Left cardiac atrium (tissue), 4 donors: ENCODE data around the gene SLAMF1. TPM values are rescaled to one million over a fixed set of nuclear protein-coding genes. Genes with fewer than 3 reads are reported as not detected.
A peak's percentile ranks its signal among the peaks of the same experiment; 100 is the strongest.
"Not testable (repeated sequence)": the region's sequence is repeated elsewhere in the genome, so short reads cannot be mapped to it uniquely, and the experiment has no call there.

Experiments
- ATAC-seq, 2 donors: fragments of 200-7000 bp; cut with Tn5 transposase; one replicate each; pipeline ENCODE4 v1.9.1; 2020; ENCODE audit warnings: mild to moderate bottlenecking in 2 of 2, moderate library complexity in 2 of 2
- DNase-seq: peaks from one replicate; pipeline ENCODE4 v3.0.0-alpha.2; 2020
- intact Hi-C, 2 donors: fragments of 100-400 bp; cut with DNase I; formaldehyde crosslinking; loops; one replicate each; pipeline versions ENCODE4 v1.14.1 to v1.15.1; 2022 to 2023
- total RNA-seq, 2 donors: library from RNA; stranded (reverse); fragmentation: NEBNext Ultra II Directional; extraction: Animal tissue kit (Norgen Biotek cat#: 25700); gene quantifications; one replicate each; pipeline ENCODE4 v1.2.1, GENCODE V29; 2021
- donor health status: DM: no; HTN: yes; CAD: no.
- donor health status: DM: no; HTN: yes; CAD: no; lungs with severe emphysema.
- donor health status: DM: yes; HTN: yes; CAD: no.
- donor health status: Dilated cardiomyopathy.

The SLAMF1 gene
- total RNA-seq, 2 donors from 2014 or later = 0.91 to 0.94 TPM

DNA sequence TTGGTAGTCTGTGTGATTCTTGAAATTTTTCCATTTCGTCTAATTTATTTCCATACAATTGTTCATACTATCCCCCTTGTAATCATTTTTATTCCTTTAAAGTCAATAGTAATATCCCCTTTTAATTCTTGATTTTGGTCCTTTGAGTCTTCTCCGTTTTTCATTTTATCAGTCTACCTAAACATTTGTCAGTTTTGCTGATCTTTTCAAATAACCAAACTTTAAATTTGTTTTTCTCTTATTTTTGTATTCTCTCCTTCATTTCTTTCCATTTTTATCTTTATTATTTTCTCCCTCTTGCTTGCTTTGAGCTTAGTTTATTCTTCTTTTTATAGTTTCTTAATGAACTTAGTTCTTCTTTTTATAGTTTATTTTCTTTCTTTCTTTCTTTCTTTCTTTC is 21.1 kb upstream of the SLAMF1 start:
- no peak for ATAC-seq
- no peak for DNase-seq
- intact Hi-C loops = no loop called here

GRCh38 chr1:160666079-160666442 is 19.2 kb upstream of the SLAMF1 start:
- intact Hi-C loops = no loop called here
- DNase-seq = no peak

DNA sequence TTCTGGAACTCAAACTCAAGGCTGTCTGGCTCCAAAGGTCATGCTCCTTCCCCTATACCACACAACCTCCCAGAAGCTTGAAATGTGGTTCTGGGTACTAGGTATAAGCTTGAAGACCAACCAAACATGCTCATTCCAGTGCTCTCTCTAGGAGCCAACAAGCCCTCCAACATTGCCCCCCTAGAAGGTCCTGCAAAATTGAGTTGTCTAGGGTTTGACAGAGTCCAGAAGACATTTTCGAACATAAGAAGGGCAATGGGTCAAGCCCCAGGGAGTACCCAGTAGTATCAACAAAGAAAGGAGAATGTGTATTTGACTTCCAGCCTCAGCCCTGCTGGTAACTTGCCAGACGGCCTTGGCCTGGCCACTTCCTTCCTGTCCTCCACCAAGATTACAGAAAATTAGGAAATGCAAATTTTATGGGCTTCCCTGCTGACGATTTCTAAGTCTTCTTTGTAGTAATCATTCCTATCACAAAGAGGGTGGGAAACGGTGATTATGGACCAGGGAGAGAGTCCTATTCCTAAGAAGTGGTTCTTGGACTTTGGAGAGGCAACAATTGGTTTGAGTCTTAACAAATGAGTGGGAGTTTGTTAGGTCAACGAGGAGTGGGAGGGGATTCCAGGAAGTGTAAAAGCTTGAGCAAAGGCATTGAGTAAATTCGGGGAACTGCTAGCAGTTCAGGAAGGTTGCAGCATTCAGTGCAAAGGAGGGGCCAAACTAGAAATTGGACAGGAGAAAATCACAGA is 18.7 kb upstream of the SLAMF1 start:
- ATAC-seq (peak; percentile 57 to 70), DNase-seq (peak; percentile 82)
- intact Hi-C loops = no loop called here

More at GRCh38 chr1:160666079-160666442, 19.2 kb upstream of the SLAMF1 start:
- ATAC-seq = peak; percentile 23 to 33

DNA sequence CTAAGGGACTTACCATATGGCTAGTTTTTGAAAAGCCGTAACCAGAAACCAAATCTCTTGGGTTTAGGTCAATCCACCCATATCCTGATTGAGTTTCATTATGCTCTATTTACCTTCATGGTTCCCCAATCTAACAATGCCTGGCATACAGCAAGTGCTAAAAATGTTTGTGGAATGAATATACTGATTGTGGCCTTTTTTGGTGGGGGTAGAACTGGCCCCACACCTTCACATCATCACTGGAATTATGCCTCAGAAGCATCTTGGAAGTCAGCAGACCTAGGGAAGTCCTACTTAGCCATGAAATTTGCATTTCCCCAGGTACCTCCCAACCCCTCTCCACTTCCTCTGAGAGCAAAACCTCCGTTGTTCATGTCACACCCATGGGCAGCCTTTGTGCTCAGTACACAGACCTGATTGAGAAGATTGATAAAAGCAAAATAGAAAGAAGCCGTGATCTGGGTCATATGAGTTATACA is 17.8 kb upstream of the SLAMF1 start:
- intact Hi-C loops = no loop called here
- DNase-seq (no peak), ATAC-seq (peak; percentile 18 to 30)

GRCh38 chr1:160662910-160663309 is 16.1 kb upstream of the SLAMF1 start:
- DNase-seq (no peak), ATAC-seq (no peak)
- intact Hi-C loops = no loop called here

GRCh38 chr1:160659566-160659965 is 12.7 kb upstream of the SLAMF1 start:
- ATAC-seq (no peak), DNase-seq (no peak)
- intact Hi-C loops = no loop called here

DNA sequence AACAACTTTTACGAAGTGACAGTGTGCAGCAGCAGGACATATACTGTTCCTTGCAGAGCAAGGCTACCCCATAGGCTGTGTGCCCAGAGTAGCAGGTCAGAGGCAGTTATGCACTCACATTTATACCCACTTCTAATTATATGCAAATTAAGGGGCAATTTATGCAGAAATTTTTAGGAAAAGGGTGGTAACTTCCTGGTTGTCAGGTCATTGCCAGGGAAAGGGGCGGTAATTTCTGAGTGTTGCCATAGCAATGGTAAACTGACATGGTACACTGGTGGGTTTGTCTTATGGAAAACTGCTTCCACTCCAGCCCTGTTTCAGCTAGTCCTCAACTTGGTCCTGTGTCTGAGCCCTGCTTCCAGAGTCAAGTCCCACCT is 12.0 kb upstream of the SLAMF1 start:
- no peak for ATAC-seq
- intact Hi-C loops = no loop called here
- no peak for DNase-seq

DNA sequence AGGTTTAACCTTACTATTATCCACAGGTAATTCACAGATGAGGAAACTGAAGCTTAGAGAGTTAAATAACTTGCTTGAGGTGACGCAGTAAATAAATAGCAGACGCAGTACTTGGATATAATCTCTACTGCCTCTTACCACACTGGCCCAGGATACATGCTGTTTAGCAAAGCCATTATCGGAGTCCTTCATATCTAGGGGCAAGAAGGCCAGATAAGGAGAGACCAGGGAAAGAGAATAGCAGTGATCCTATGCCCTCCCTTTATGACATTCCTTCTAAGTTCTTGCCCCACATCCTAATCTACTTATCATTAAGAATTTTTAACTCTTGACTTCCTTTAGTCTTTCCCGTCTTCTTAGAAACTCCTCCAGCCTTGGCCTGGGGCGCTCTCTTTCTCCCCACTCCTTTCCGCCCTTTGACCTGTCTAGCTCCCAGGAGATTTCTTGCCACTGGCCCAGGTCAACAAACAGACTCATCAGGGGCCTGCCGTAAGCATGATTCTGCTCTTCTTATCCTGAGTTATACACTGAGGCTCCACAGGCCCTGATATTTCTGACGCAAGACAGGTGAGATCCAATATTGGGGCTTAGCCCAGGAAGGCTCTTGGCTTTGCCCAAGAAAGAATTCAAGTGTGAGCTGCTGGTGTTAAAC is 11.4 kb upstream of the SLAMF1 start:
- ATAC-seq (no peak), DNase-seq (no peak)
- intact Hi-C loops = no loop called here

DNA sequence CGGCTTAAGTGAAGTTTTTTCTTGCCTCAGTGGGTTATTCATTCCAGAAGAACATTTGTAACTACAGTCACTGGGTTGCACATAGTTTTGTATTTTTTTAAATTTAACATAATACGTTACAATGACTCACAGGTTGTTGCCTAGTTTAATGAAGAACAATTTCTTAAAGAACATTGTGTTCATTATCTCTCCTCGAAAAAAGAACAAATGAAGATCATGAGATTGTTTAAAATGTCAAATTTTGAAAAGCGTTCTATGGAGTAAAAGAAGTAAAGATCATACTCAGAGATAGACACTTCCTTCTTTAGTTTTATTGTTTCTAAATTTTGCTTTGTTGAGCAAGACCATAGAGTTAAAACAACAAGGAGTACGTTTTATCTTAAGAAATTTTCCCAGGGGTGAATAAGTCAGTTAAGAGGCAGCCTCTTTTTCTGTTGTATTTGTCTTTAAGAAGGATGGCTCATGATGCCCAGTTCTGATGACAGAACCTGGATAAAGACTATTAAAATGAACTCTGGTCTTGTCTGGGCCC is 10.5 kb upstream of the SLAMF1 start:
- DNase-seq = no peak
- ATAC-seq = no peak
- intact Hi-C loops = no loop called here

DNA sequence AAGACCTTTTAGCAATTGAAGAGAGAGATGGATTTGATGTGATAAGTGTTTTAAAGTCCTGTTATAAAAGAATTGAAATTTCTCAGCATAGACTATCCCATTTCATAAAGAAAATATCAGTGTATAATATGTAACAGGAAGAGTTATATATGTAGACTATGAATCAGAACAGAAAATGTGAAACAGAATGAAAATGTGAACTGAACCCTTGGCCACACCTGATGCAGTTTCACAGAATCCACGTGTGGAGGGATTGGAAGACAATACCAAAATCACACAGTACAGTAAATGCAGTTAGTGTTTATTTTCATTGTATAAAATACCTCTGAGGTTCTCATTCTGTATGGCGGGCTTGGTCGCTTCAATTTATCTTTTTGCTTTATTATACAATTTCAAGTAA is 9.9 kb upstream of the SLAMF1 start:
- no peak for ATAC-seq
- no peak for DNase-seq
- intact Hi-C loops = no loop called here

DNA sequence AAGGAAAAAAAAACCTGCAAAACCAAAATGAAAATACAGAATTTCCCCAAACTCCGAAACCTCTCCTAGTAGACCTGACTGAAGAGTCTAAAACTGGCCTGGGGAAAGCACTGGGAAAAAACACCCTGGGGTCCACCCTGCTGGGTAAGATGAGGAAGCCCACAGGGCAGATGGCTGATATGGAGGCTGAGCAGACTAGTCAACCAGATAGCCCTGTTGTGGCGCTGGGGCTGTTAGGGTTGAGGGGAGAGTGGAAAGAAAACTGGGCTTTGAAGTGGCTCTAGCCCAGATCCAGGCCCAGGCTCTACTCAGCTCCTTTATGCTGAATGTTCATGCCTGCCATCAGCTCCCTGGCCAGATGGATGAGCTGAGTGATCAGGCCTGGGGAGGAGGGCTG is 6.8 kb upstream of the SLAMF1 start:
- no peak for DNase-seq
- no peak for ATAC-seq
- intact Hi-C loops = no loop called here

GRCh38 chr1:160652924-160653619 is 6.2 kb upstream of the SLAMF1 start:
- ATAC-seq (no peak), DNase-seq (no peak)
- intact Hi-C loops = no loop called here

- ATAC-seq, intact Hi-C loops, DNase-seq: not testable (repeated sequence)
Measured at GRCh38 chr1:160652065-160652641, 5.3 kb upstream of the SLAMF1 start.

DNA sequence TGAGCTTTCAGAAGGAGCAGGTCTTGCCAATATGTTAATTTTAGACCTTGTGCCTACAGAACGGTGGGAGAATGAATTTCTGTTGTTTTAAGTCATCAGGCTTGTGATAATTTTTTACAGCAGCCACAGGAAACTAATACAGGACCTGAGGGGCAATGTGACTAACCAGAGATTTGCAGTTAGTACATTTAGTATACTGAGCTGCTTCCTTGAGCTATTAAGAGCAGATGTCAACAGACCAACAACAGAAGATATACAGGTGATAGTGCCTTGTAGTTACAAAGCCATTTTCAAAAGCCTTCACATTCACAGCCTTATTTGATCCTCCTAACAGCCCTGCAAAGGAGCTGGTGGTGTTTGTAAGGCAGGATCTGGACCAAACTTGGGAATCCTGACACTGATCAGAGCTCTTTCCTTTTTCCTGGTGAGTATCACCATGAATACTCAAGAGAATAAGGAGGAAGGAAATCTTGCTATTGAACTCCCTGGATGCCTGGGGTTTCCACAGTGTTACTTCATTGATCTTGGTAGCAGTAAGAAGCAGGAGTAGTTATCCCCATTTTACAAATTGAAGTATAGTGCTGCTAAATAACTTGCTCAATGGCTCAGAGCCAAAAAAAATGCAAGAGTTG is 4.7 kb upstream of the SLAMF1 start:
- ATAC-seq (no peak), DNase-seq (no peak)
- intact Hi-C loops = no loop called here

DNA sequence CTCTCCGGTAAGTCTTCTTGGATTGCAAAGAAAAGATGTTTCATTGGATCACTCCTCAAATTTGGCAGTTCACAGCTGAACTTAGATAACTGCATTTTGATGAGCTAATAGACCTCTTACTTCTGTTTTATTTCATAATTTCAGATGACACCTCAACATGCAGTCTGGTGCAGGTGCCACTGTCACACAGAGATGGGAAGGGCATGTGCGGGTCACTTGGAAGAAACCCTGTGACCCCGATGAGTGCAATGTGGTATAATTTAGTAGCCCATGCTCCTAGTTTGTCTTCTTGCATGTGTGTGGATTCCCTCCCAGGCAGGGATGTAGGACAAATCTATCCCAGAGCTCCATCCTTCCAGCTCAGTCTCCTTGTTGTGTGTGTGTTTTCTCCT is 481 bp upstream of the SLAMF1 start:
- ATAC-seq (no peak), DNase-seq (no peak)
- intact Hi-C loops = no loop called here

DNA sequence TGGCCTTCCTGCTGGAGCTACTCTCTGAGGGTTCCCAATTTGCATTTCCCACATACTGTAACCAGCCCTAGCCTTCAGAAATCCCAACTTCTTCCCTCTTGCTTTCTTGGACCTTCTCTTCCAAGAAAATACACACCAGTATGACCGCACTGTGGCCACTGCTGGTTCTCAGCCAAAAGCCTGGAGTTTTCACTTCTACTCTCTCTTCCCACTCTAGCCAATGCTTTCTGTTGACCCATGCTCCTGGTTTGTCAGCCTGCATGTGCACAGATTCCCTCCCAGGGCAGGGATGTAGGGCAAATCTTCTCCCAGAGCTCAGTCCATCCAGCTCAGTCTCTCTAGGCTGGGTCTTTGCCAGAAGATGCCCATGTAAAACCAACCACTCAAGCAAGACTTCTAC is 664 bp downstream of the SLAMF1 start:
- no peak for ATAC-seq
- intact Hi-C loops = no loop called here
- no peak for DNase-seq

DNA sequence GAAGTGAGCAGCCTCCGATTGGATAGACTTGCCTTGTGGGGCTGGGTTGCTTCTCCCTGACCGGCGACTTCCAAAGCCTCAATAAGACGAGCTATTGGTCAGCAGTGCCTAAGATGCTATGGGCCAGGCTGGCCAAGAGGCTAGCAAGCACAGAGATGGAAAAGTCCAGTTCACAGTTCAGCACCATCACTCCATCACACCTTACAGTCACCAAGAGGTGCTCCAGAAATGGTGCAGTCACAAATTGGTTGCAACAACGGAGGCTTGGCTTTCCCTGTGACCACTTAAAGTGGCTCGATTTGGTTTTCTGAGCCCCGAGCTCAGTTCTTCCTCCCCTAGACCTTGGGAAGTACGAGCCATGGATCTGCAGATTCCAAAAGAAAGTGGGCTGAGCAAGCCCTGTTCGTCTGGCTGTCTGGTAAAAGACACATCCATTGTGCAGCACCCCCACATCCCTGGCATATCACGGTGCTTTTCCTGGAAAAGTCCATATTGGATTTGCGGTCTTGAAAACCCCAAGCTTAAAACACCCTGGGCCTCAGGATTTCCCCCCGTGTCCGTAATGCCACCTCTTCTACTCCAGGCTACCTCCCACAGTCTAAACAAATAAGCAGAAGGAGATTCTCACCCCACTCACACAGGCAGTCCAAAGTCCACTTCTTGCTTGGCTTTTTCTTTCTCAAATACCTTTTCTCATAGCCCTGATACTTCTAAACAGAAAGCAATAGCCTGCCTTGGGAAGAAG is 1.3 kb downstream of the SLAMF1 start:
- intact Hi-C loops = no loop called here
- DNase-seq = no peak
- no peak for ATAC-seq

GRCh38 chr1:160644399-160644798 is 2.4 kb downstream of the SLAMF1 start:
- DNase-seq = no peak
- ATAC-seq = no peak
- intact Hi-C loops = no loop called here

DNA sequence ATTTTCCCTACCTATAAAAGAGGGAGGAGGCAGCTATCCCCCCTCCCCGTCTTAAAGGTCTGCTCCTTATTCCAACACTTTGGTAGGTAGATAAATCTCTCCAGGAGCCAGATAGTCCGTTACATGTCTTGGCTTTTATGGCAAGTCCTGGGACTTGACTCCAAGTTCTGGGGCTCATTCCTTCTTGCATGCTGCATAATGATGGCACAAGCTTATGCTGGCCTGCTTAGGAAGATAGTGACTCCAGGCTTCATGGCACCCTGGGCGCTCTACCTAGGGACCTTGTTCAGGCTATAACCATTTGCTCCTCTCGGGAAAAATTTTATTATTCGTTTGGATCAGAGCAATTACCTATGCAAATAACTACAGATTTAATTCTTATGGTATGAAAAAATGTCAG is 3.7 kb downstream of the SLAMF1 start:
- intact Hi-C loops = no loop called here
- no peak for DNase-seq
- ATAC-seq = no peak
